Kidney capillary endothelial cell (primary cell): Measurements from ENCODE around the gene MYO18B.

ENCODE experiments used
- DNase-seq: peaks from one replicate; pipeline ENCODE4 v3.0.0-alpha.2; 2018; ENCODE audit warnings: low spot score

MYO18B gene

GRCh38 chr22:25779426-25779825 is 37.4 kb downstream of the MYO18B start:
- no peak for DNase-seq

- DNase-seq = no peak
These were observed 37.9 kb downstream of the MYO18B start for GRCh38 chr22:25779890-25780289.

- DNase-seq = no peak
These were observed 38.7 kb downstream of the MYO18B start for GRCh38 chr22:25780673-25781072.

GRCh38 chr22:25781801-25782200 is 39.8 kb downstream of the MYO18B start:
- no peak for DNase-seq

- no peak for DNase-seq
These were observed 40.8 kb downstream of the MYO18B start for GRCh38 chr22:25782831-25783230.

GRCh38 chr22:25783856-25784255 is 41.9 kb downstream of the MYO18B start:
- no peak for DNase-seq

GRCh38 chr22:25786165-25786564 is 44.2 kb downstream of the MYO18B start:
- DNase-seq = no peak

- no peak for DNase-seq
These were observed 49.6 kb downstream of the MYO18B start for GRCh38 chr22:25791556-25791955.

GRCh38 chr22:25795478-25795877 is 53.5 kb downstream of the MYO18B start:
- DNase-seq = no peak

GRCh38 chr22:25797498-25798290 is 55.7 kb downstream of the MYO18B start:
- no peak for DNase-seq

- DNase-seq = no peak
These were observed 58.8 kb downstream of the MYO18B start for GRCh38 chr22:25800766-25801165.

GRCh38 chr22:25802018-25802417 is 60.0 kb downstream of the MYO18B start:
- DNase-seq = no peak

GRCh38 chr22:25804676-25805075 is 62.7 kb downstream of the MYO18B start:
- DNase-seq = no peak

- DNase-seq = no peak
These were observed 64.6 kb downstream of the MYO18B start for GRCh38 chr22:25806579-25806978.

GRCh38 chr22:25814685-25815084 is 72.7 kb downstream of the MYO18B start:
- DNase-seq = no peak

- no peak for DNase-seq
These were observed 73.6 kb downstream of the MYO18B start for GRCh38 chr22:25815561-25815960.

GRCh38 chr22:25816522-25817059 is 74.6 kb downstream of the MYO18B start:
- no peak for DNase-seq

GRCh38 chr22:25817092-25817943 is 75.3 kb downstream of the MYO18B start:
- no peak for DNase-seq

- no peak for DNase-seq
These were observed 76.6 kb downstream of the MYO18B start for GRCh38 chr22:25818541-25818940.

- DNase-seq = no peak
These were observed 80.4 kb downstream of the MYO18B start for GRCh38 chr22:25822344-25822743.

GRCh38 chr22:25823276-25823675 is 81.3 kb downstream of the MYO18B start:
- no peak for DNase-seq

- DNase-seq = no peak
These were observed 82.9 kb downstream of the MYO18B start for GRCh38 chr22:25824828-25825423.

GRCh38 chr22:25827415-25827814 is 85.4 kb downstream of the MYO18B start:
- DNase-seq = no peak
